ENCODE data around the gene SORL1.
A peak's percentile ranks its signal among the peaks of the same experiment; 100 is the strongest.

The SORL1 gene

DNA sequence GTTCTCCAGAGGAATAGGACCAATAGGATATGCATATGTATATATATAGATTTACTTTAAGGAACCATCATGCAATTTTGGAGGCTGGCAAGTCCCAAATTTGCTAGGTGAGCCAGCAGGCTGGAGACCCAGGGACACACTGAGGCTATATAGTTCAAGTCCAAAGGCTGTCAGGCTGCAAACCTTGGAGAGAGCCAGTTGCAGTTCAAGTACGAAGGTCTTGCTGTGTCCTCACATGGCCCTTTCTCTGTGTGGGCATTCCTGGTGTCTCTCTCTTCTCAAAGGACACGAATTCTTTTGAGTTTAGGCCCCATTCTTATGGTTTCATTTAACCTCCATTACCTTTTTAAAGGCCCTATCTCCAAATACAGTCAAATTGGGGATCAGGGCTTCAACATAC is 135.1 kb downstream of the SORL1 start:
- no peak overlapping the region for H2AFZ ChIP-seq (ENCODE audit: low read depth, low read length)
- H3K9ac ChIP-seq (ENCODE audit: low read depth, low read length) = no peak overlapping the region
- H3K4me1 ChIP-seq (ENCODE audit: insufficient read depth, low read length) = peaks cover 23% of the 10 kb centered on the region
- no peak overlapping the region for H3K4me3 ChIP-seq (ENCODE audit: low read depth in 1 of 2, low read length in 2 of 2)
- no peaks in the 10 kb centered on the region for H3K9me3 ChIP-seq (ENCODE audit: insufficient read depth, low read length, severe bottlenecking)
- no peaks in the 10 kb centered on the region for H3K79me2 ChIP-seq (ENCODE audit: insufficient read depth, low read length)
- H3K27ac ChIP-seq (ENCODE audit: low read length) = peak overlapping the region; percentile 48
- no peak for ATAC-seq (ENCODE audit: insufficient read depth, low read depth)
- H3K36me3 ChIP-seq (ENCODE audit: insufficient read depth, low read length) = peaks cover 91% of the 10 kb centered on the region
- no peak for DNase-seq
- no peak for TF ChIP-seq EZH2 (IDR thresholded peaks at IDR 0.05; ENCODE audit: borderline replicate concordance, low read depth, low read length, severe bottlenecking)
- TF ChIP-seq, protein P1, sequence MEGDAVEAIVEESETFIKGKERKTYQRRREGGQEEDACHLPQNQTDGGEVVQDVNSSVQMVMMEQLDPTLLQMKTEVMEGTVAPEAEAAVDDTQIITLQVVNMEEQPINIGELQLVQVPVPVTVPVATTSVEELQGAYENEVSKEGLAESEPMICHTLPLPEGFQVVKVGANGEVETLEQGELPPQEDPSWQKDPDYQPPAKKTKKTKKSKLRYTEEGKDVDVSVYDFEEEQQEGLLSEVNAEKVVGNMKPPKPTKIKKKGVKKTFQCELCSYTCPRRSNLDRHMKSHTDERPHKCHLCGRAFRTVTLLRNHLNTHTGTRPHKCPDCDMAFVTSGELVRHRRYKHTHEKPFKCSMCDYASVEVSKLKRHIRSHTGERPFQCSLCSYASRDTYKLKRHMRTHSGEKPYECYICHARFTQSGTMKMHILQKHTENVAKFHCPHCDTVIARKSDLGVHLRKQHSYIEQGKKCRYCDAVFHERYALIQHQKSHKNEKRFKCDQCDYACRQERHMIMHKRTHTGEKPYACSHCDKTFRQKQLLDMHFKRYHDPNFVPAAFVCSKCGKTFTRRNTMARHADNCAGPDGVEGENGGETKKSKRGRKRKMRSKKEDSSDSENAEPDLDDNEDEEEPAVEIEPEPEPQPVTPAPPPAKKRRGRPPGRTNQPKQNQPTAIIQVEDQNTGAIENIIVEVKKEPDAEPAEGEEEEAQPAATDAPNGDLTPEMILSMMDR (IDR thresholded peaks at IDR 0.05; ENCODE audit: borderline replicate concordance, extremely low read depth, low read length, poor library complexity, severe bottlenecking) = no peak
- no peaks in the 10 kb centered on the region for H4K20me1 ChIP-seq (ENCODE audit: insufficient read depth, low read length)
- H3K27me3 ChIP-seq (ENCODE audit: insufficient read depth, low read length, poor library complexity) = no peaks in the 10 kb centered on the region
- H3K4me2 ChIP-seq (ENCODE audit: insufficient read depth, low read length) = no peak overlapping the region

DNA sequence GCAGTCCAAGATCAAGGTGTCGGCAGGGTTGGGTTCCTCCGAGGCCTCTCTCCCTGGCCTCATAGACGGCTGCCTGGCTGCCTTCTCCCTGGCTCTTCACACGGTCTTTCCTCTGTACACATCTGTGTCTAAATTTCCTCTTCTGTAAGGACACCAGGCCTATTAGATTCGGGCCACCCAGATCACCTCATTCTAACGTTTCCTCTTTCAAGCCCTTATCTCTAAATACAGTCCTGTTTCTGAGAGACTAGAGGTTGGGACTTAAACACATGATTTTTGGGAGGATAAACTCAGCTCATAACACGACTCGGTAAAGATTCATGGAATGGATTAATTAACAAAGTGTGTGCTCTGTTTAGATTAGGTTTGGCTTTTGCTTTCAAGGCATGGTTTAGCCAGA is 136.6 kb downstream of the SORL1 start:
- no peak overlapping the region for H3K4me2 ChIP-seq (ENCODE audit: insufficient read depth, low read length)
- H3K4me3 ChIP-seq (ENCODE audit: low read depth in 1 of 2, low read length in 2 of 2) = no peak overlapping the region
- H4K20me1 ChIP-seq (ENCODE audit: insufficient read depth, low read length) = no peaks in the 10 kb centered on the region
- peaks cover 95% of the 10 kb centered on the region for H3K36me3 ChIP-seq (ENCODE audit: insufficient read depth, low read length)
- ATAC-seq (ENCODE audit: insufficient read depth, low read depth) = no peak
- no peak overlapping the region for H2AFZ ChIP-seq (ENCODE audit: low read depth, low read length)
- H3K4me1 ChIP-seq (ENCODE audit: insufficient read depth, low read length) = peaks cover 7% of the 10 kb centered on the region
- no peak for DNase-seq
- TF ChIP-seq EZH2 (IDR thresholded peaks at IDR 0.05; ENCODE audit: borderline replicate concordance, low read depth, low read length, severe bottlenecking) = no peak
- TF ChIP-seq, protein P1 (IDR thresholded peaks at IDR 0.05; ENCODE audit: borderline replicate concordance, extremely low read depth, low read length, poor library complexity, severe bottlenecking) = no peak
- no peaks in the 10 kb centered on the region for H3K79me2 ChIP-seq (ENCODE audit: insufficient read depth, low read length)
- no peaks in the 10 kb centered on the region for H3K27me3 ChIP-seq (ENCODE audit: insufficient read depth, low read length, poor library complexity)
- H3K27ac ChIP-seq (ENCODE audit: low read length) = peak overlapping the region; percentile 44
- no peaks in the 10 kb centered on the region for H3K9me3 ChIP-seq (ENCODE audit: insufficient read depth, low read length, severe bottlenecking)
- no peak overlapping the region for H3K9ac ChIP-seq (ENCODE audit: low read depth, low read length)

DNA sequence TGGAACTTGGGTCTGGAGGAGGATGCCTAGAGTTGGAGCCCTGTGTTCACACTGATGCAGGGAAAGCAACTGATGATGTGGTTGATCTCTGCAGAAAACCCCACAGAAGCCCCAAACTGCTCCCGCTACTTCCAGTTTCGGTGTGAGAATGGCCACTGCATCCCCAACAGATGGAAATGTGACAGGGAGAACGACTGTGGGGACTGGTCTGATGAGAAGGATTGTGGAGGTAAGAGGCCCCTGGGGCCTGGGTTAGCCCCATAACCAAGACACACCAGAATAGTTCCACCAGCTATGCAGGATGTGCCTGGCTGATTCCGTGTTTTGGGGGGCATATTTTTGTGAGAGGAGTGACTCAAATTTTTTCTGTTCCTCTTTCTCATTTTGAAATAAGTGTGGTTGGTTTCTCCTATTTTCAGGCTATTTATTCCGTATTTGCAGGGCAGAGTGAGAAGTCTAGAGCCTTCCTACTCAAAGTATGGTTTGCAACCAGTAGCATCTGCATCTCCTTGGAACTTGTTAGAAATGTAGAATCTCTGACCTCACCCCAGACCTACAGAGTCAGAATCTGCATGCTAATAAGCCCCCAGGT is 137.9 kb downstream of the SORL1 start:
- H3K9ac ChIP-seq (ENCODE audit: low read depth, low read length) = no peak overlapping the region
- H3K9me3 ChIP-seq (ENCODE audit: insufficient read depth, low read length, severe bottlenecking) = no peaks in the 10 kb centered on the region
- peaks cover 5% of the 10 kb centered on the region; the same call in 1 of the 2 replicates for H3K4me1 ChIP-seq (ENCODE audit: insufficient read depth, low read length)
- H3K36me3 ChIP-seq (ENCODE audit: insufficient read depth, low read length) = peaks cover 93% of the 10 kb centered on the region
- H3K79me2 ChIP-seq (ENCODE audit: insufficient read depth, low read length) = no peaks in the 10 kb centered on the region
- no peak for TF ChIP-seq EZH2 (IDR thresholded peaks at IDR 0.05; ENCODE audit: borderline replicate concordance, low read depth, low read length, severe bottlenecking)
- TF ChIP-seq, protein P1 (IDR thresholded peaks at IDR 0.05; ENCODE audit: borderline replicate concordance, extremely low read depth, low read length, poor library complexity, severe bottlenecking) = no peak
- H3K27ac ChIP-seq (ENCODE audit: low read length) = peak overlapping the region; percentile 50
- ATAC-seq (ENCODE audit: insufficient read depth, low read depth) (no peak), DNase-seq (no peak)
- no peak overlapping the region for H3K4me3 ChIP-seq (ENCODE audit: low read depth in 1 of 2, low read length in 2 of 2)
- no peak overlapping the region for H3K4me2 ChIP-seq (ENCODE audit: insufficient read depth, low read length)
- H2AFZ ChIP-seq (ENCODE audit: low read depth, low read length) = no peak overlapping the region
- H4K20me1 ChIP-seq (ENCODE audit: insufficient read depth, low read length) = no peaks in the 10 kb centered on the region
- no peaks in the 10 kb centered on the region for H3K27me3 ChIP-seq (ENCODE audit: insufficient read depth, low read length, poor library complexity)
